CD4-positive, CD25-positive, alpha-beta regulatory T cell (primary cell): ENCODE data around the gene TPRX2. TPM values are rescaled to one million over a fixed set of nuclear protein-coding genes. Genes with fewer than 3 reads are reported as not detected.
"Not testable (repeated sequence)": the region's sequence is repeated elsewhere in the genome, so short reads cannot be mapped to it uniquely, and the experiment has no call there.

Experiments used
- ATAC-seq, 2 donors: fragments of 150-1000 bp; cut with Tn5 transposase; one replicate each; pipeline ENCODE4 v1.10.0; 2021; ENCODE audit warnings: low read depth in 2 of 2, moderate number of reproducible peaks in 2 of 2, moderate library complexity in 1 of 2
- DNase-seq, 3 donors: peaks; one replicate each; pipeline versions ENCODE4 v3.0.0 to v3.0.0-alpha.2; 2012 to 2022; ENCODE audit warnings: mixed read lengths in 1 of 3
- H3K27ac ChIP-seq: one replicate; pipeline ENCODE4 v1.7.0; 2013; ENCODE audit warnings: mild to moderate bottlenecking, low read length; ENCODE audit not compliant: insufficient read depth, poor library complexity, severe bottlenecking
- H3K27me3 ChIP-seq: one replicate; pipeline ENCODE4 v1.7.0; 2013; ENCODE audit warnings: low read length; ENCODE audit not compliant: control insufficient read depth, insufficient read depth
- H3K36me3 ChIP-seq: one replicate; pipeline ENCODE4 v1.7.0; 2013; ENCODE audit warnings: mild to moderate bottlenecking, low read length, moderate library complexity; ENCODE audit not compliant: control insufficient read depth, insufficient read depth
- H3K4me1 ChIP-seq: 2 replicates; pipeline ENCODE4 v1.7.0; 2013; ENCODE audit warnings: mild to moderate bottlenecking, low read length; ENCODE audit not compliant: insufficient read depth, control insufficient read depth, poor library complexity, severe bottlenecking
- H3K4me3 ChIP-seq: one replicate; pipeline ENCODE4 v1.7.0; 2013; ENCODE audit warnings: low read depth, mild to moderate bottlenecking, low read length, moderate library complexity
- H3K9me3 ChIP-seq, 2 experiments: 1 replicate in 1 of 2; 2 replicates in 1 of 2; pipeline ENCODE4 v1.7.0; 2013; ENCODE audit warnings: low read length in 2 of 2, mild to moderate bottlenecking in 1 of 2, moderate library complexity in 1 of 2; ENCODE audit not compliant: control insufficient read depth in 2 of 2
- H3K27ac Mint-ChIP-seq, 3 donors: one replicate each; pipeline ENCODE4 v1.8.0; 2020 to 2022; ENCODE audit warnings: mild to moderate bottlenecking in 3 of 3, mixed read lengths in 3 of 3, moderate library complexity in 2 of 3
- H3K27me3 Mint-ChIP-seq: one replicate; pipeline ENCODE4 v1.8.0; 2022; ENCODE audit warnings: mild to moderate bottlenecking, mixed read lengths
- H3K36me3 Mint-ChIP-seq: one replicate; pipeline ENCODE4 v1.8.0; 2020; ENCODE audit warnings: mixed read lengths
- H3K4me1 Mint-ChIP-seq, 4 donors: one replicate each; pipeline ENCODE4 v1.8.0; 2020 to 2022; ENCODE audit warnings: mixed read lengths in 4 of 4, mild to moderate bottlenecking in 1 of 4
- H3K4me3 Mint-ChIP-seq, 4 donors: one replicate each; pipeline ENCODE4 v1.8.0; 2020 to 2022; ENCODE audit warnings: mild to moderate bottlenecking in 4 of 4, mixed read lengths in 4 of 4, moderate library complexity in 3 of 4
- H3K9me3 Mint-ChIP-seq, 7 donors: one replicate each; pipeline ENCODE4 v1.8.0; 2020 to 2022; ENCODE audit warnings: mixed read lengths in 7 of 7, mild to moderate bottlenecking in 3 of 7, moderate library complexity in 2 of 7
- polyA plus RNA-seq, 4 donors: library from polyadenylated mRNA; unstranded; fragments of 300-500 nt; fragmentation: Illumina TruSeq; gene quantifications; one replicate each; pipeline ENCODE4 v1.2.3, GENCODE V29; 2021
- total RNA-seq: library from RNA; stranded (reverse); gene quantifications from one replicate; pipeline ENCODE4 v1.2.3, GENCODE V29; 2022

The TPRX2 gene
- total and polyA plus RNA-seq, 5 donors from 2014 or later: not detected

GRCh38 chr19:47848425-47848822 is 10.6 kb upstream of the TPRX2 start:
- H3K27me3 Mint-ChIP-seq: peaks cover 61% of the 10 kb centered on the region
- ATAC-seq (no peak), DNase-seq (no peak)
- H3K27ac Mint-ChIP-seq: no peak overlapping the region
- no peaks in the 10 kb centered on the region for H3K36me3 Mint-ChIP-seq
- Histone ChIP-seq H3K4me3 (no peak overlapping the region), H3K4me1 (no peaks in the 10 kb centered on the region), H3K27me3 (no peaks in the 10 kb centered on the region), H3K27ac (no peak overlapping the region), H3K9me3 (no peaks in the 10 kb centered on the region), H3K36me3 (no peaks in the 10 kb centered on the region)
- H3K4me3 Mint-ChIP-seq: no peak overlapping the region
- peaks cover 0 to 3% (median 0%) of the 10 kb centered on the region in 7 donors for H3K9me3 Mint-ChIP-seq
- peaks cover 0 to 17% (median 4%) of the 10 kb centered on the region in 4 donors for H3K4me1 Mint-ChIP-seq

- peaks cover 0 to 19% (median 4%) of the 10 kb centered on the region in 4 donors for H3K4me1 Mint-ChIP-seq
- ATAC-seq (no peak), DNase-seq (peak in 1 of 3 donors; percentile 40)
- Histone ChIP-seq H3K27me3 (peaks cover 1% of the 10 kb centered on the region), H3K4me3 (no peak overlapping the region), H3K27ac (no peak overlapping the region), H3K9me3 (no peaks in the 10 kb centered on the region), H3K36me3 (no peaks in the 10 kb centered on the region), H3K4me1 (no peaks in the 10 kb centered on the region)
- no peaks in the 10 kb centered on the region for H3K36me3 Mint-ChIP-seq
- peaks cover 0 to 4% (median 0%) of the 10 kb centered on the region in 7 donors for H3K9me3 Mint-ChIP-seq
- no peak overlapping the region for H3K27ac Mint-ChIP-seq
- H3K4me3 Mint-ChIP-seq: peak overlapping the region in 2 of 4 donors; percentile 2 to 55
- H3K27me3 Mint-ChIP-seq: peaks cover 59% of the 10 kb centered on the region
Observed at GRCh38 chr19:47848823-47849473, 10.1 kb upstream of the TPRX2 start.

GRCh38 chr19:47853003-47853402 is 6.0 kb upstream of the TPRX2 start:
- Histone ChIP-seq H3K9me3 (no peaks in the 10 kb centered on the region), H3K27me3 (peaks cover 1% of the 10 kb centered on the region), H3K27ac (no peak overlapping the region), H3K4me1 (no peaks in the 10 kb centered on the region), H3K4me3 (no peak overlapping the region), H3K36me3 (no peaks in the 10 kb centered on the region)
- Mint-ChIP-seq H3K36me3 (no peaks in the 10 kb centered on the region), H3K4me3 (no peak overlapping the region), H3K9me3 (peaks cover 0 to 4% (median 0%) of the 10 kb centered on the region in 7 donors), H3K4me1 (peaks cover 0 to 25% (median 6%) of the 10 kb centered on the region in 4 donors), H3K27ac (no peak overlapping the region), H3K27me3 (peaks cover 50% of the 10 kb centered on the region)
- ATAC-seq (no peak), DNase-seq (no peak)

GRCh38 chr19:47854459-47854858 is 4.6 kb upstream of the TPRX2 start:
- Mint-ChIP-seq H3K4me1 (peaks cover 0 to 18% (median 6%) of the 10 kb centered on the region in 4 donors), H3K27ac (peak overlapping the region in 1 of 3 donors; percentile 7), H3K9me3 (peaks cover 0 to 4% (median 0%) of the 10 kb centered on the region in 7 donors), H3K36me3 (no peaks in the 10 kb centered on the region), H3K4me3 (no peak overlapping the region), H3K27me3 (peaks cover 41% of the 10 kb centered on the region)
- no peak overlapping the region for H3K4me3 ChIP-seq
- no peak overlapping the region for H3K27ac ChIP-seq
- no peaks in the 10 kb centered on the region for H3K4me1 ChIP-seq
- ATAC-seq (no peak), DNase-seq (peak in 1 of 3 donors; percentile 26)
- peaks cover 1% of the 10 kb centered on the region for H3K27me3 ChIP-seq
- H3K36me3 ChIP-seq: no peaks in the 10 kb centered on the region
- no peaks in the 10 kb centered on the region for H3K9me3 ChIP-seq

- not testable (repeated sequence) for H3K9me3 ChIP-seq, H3K4me3 Mint-ChIP-seq, DNase-seq, ATAC-seq, H3K4me1 ChIP-seq, H3K36me3 Mint-ChIP-seq, H3K27me3 ChIP-seq, H3K27ac Mint-ChIP-seq, H3K36me3 ChIP-seq, H3K4me3 ChIP-seq, H3K9me3 Mint-ChIP-seq, H3K27ac ChIP-seq
- peaks cover 13% of the 10 kb centered on the region for H3K27me3 Mint-ChIP-seq
- H3K4me1 Mint-ChIP-seq: peaks cover 0 to 11% (median 2%) of the 10 kb centered on the region in 4 donors
Observed at GRCh38 chr19:47858231-47858630, 804 bp upstream of the TPRX2 start.

GRCh38 chr19:47859838-47860237 is 803 bp downstream of the TPRX2 start:
- H3K4me1 ChIP-seq, H3K27ac Mint-ChIP-seq, H3K9me3 ChIP-seq, H3K27ac ChIP-seq, H3K4me3 ChIP-seq, H3K9me3 Mint-ChIP-seq, H3K36me3 ChIP-seq, ATAC-seq, H3K36me3 Mint-ChIP-seq, H3K4me1 Mint-ChIP-seq, H3K27me3 ChIP-seq, DNase-seq, H3K27me3 Mint-ChIP-seq, H3K4me3 Mint-ChIP-seq: not testable (repeated sequence)

GRCh38 chr19:47860602-47861297 is 1.7 kb downstream of the TPRX2 start:
- Mint-ChIP-seq H3K27me3 (peaks cover 4% of the 10 kb centered on the region), H3K27ac (no peak overlapping the region), H3K36me3 (peaks cover 4% of the 10 kb centered on the region), H3K4me1 (peaks cover 0 to 2% (median 1%) of the 10 kb centered on the region in 4 donors), H3K9me3 (peaks cover 0 to 3% (median 0%) of the 10 kb centered on the region in 7 donors), H3K4me3 (no peak overlapping the region)
- Histone ChIP-seq H3K9me3 (no peaks in the 10 kb centered on the region), H3K36me3 (no peaks in the 10 kb centered on the region), H3K27me3 (no peaks in the 10 kb centered on the region), H3K27ac (no peak overlapping the region), H3K4me3 (no peak overlapping the region), H3K4me1 (no peaks in the 10 kb centered on the region)
- DNase-seq (no peak), ATAC-seq (no peak)
